Breast epithelium (tissue), 3 donors: ENCODE data around the gene CSNK1A1L.

Experiments
- POLR2A ChIP-seq: fragments of 450-650 bp; IDR thresholded peaks from one replicate; pipeline ENCODE4 v1.6.1; 2016; ENCODE audit warnings: antibody characterized with exemption, mild to moderate bottlenecking, moderate library complexity
- POLR2AphosphoS5 ChIP-seq, 3 donors: sonication (generic); formaldehyde crosslinking; IDR thresholded peaks; one replicate each; pipeline ENCODE4 v1.6.1; 2017; ENCODE audit warnings: antibody characterized with exemption in 3 of 3
- TF ChIP-seq, protein P1 (sequence below), 3 donors: fragments of 450-650 bp; IDR thresholded peaks; one replicate each; pipeline ENCODE4 v1.5.1; 2016 to 2017; ENCODE audit warnings: antibody characterized with exemption in 3 of 3, mild to moderate bottlenecking in 3 of 3, moderate library complexity in 3 of 3

DNA sequence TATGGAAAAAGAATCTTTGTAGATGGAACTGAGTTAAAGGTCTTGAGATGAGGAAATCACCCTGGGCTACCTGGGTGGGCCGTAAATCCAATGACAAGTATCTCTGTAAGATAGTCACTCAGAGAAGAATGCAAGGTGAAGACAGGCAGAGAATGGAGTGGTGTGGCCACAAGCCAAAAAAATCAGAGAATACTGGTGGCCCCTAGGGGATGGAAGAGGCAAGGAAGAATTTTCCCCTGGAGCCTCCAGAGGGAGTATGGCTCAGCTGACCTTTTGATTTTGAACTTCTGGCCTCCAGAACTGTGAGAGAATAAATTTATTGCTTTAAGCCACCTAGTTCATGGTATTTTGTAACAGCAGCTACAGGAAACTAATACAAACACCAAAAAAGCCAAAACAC is 32.7 kb upstream of the CSNK1A1L start:
- TF ChIP-seq POLR2A (no peak), POLR2AphosphoS5 (IDR thresholded peaks at IDR 0.05) (no peak)
- TF ChIP-seq, protein P1, sequence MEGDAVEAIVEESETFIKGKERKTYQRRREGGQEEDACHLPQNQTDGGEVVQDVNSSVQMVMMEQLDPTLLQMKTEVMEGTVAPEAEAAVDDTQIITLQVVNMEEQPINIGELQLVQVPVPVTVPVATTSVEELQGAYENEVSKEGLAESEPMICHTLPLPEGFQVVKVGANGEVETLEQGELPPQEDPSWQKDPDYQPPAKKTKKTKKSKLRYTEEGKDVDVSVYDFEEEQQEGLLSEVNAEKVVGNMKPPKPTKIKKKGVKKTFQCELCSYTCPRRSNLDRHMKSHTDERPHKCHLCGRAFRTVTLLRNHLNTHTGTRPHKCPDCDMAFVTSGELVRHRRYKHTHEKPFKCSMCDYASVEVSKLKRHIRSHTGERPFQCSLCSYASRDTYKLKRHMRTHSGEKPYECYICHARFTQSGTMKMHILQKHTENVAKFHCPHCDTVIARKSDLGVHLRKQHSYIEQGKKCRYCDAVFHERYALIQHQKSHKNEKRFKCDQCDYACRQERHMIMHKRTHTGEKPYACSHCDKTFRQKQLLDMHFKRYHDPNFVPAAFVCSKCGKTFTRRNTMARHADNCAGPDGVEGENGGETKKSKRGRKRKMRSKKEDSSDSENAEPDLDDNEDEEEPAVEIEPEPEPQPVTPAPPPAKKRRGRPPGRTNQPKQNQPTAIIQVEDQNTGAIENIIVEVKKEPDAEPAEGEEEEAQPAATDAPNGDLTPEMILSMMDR (IDR thresholded peaks at IDR 0.05): no peak
